KMS-11 (cell line): ENCODE data around the gene TIMP1.

Experiments
- H2AFZ ChIP-seq: fragments of 200-600 bp; sonication (generic); 2 replicates; pipeline ENCODE4 v1.6.1; 2016; ENCODE audit warnings: antibody characterized with exemption, mixed run types, low read depth
- H3K27ac ChIP-seq: fragments of 200-600 bp; sonication (generic); 2 replicates; pipeline ENCODE4 v1.6.1; 2016; ENCODE audit warnings: mild to moderate bottlenecking, mixed run types
- H3K27me3 ChIP-seq: fragments of 200-600 bp; sonication (generic); 2 replicates; pipeline ENCODE4 v1.6.1; 2017; ENCODE audit warnings: mild to moderate bottlenecking, low read depth, mixed run types, moderate library complexity; ENCODE audit not compliant: insufficient read depth
- H3K36me3 ChIP-seq: fragments of 200-600 bp; sonication (generic); 2 replicates; pipeline ENCODE4 v1.6.1; 2017; ENCODE audit warnings: mild to moderate bottlenecking, mixed run types; ENCODE audit not compliant: insufficient read depth
- H3K4me1 ChIP-seq: fragments of 200-600 bp; sonication (generic); 2 replicates; pipeline ENCODE4 v1.6.1; 2016; ENCODE audit warnings: mild to moderate bottlenecking, low read depth, mixed run types; ENCODE audit not compliant: poor library complexity, severe bottlenecking
- H3K4me2 ChIP-seq: fragments of 200-600 bp; sonication (generic); 2 replicates; pipeline ENCODE4 v1.7.0; 2016; ENCODE audit warnings: mild to moderate bottlenecking, mixed run types
- H3K4me3 ChIP-seq: fragments of 200-600 bp; sonication (generic); IDR thresholded peaks from 2 replicates; pipeline ENCODE4 v1.6.1; 2017; ENCODE audit warnings: low read depth, low read length, mixed read lengths; ENCODE audit not compliant: insufficient read depth
- H3K79me2 ChIP-seq: fragments of 200-600 bp; sonication (generic); 2 replicates; pipeline ENCODE4 v1.6.1; 2016; ENCODE audit warnings: low read depth, mixed run types; ENCODE audit not compliant: insufficient read depth
- H3K9ac ChIP-seq: fragments of 200-600 bp; sonication (generic); 2 replicates; pipeline ENCODE4 v1.6.1; 2016; ENCODE audit warnings: mild to moderate bottlenecking, mixed run types
- H4K20me1 ChIP-seq: fragments of 200-600 bp; sonication (generic); 2 replicates; pipeline ENCODE4 v1.6.1; 2016; ENCODE audit warnings: mild to moderate bottlenecking, mixed run types; ENCODE audit not compliant: insufficient read depth
- TF ChIP-seq, protein P1 (sequence below): fragments of 200-600 bp; sonication (generic); conservative IDR thresholded peaks from 2 replicates; pipeline ENCODE4 v1.6.1; 2017; ENCODE audit warnings: low read depth, mild to moderate bottlenecking, antibody characterized with exemption, low read length, moderate library complexity, mixed read lengths

The TIMP1 gene

GRCh38 chrX:47610511-47610910 is 28.3 kb downstream of the TIMP1 start:
- no peaks in the 10 kb centered on the region for H3K4me1 ChIP-seq
- H3K9ac ChIP-seq: no peak overlapping the region
- TF ChIP-seq, protein P1, sequence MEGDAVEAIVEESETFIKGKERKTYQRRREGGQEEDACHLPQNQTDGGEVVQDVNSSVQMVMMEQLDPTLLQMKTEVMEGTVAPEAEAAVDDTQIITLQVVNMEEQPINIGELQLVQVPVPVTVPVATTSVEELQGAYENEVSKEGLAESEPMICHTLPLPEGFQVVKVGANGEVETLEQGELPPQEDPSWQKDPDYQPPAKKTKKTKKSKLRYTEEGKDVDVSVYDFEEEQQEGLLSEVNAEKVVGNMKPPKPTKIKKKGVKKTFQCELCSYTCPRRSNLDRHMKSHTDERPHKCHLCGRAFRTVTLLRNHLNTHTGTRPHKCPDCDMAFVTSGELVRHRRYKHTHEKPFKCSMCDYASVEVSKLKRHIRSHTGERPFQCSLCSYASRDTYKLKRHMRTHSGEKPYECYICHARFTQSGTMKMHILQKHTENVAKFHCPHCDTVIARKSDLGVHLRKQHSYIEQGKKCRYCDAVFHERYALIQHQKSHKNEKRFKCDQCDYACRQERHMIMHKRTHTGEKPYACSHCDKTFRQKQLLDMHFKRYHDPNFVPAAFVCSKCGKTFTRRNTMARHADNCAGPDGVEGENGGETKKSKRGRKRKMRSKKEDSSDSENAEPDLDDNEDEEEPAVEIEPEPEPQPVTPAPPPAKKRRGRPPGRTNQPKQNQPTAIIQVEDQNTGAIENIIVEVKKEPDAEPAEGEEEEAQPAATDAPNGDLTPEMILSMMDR: no peak
- no peak overlapping the region for H3K27ac ChIP-seq
- H3K27me3 ChIP-seq: no peaks in the 10 kb centered on the region
- no peak overlapping the region for H3K4me3 ChIP-seq
- H3K79me2 ChIP-seq: no peaks in the 10 kb centered on the region
- H4K20me1 ChIP-seq: no peaks in the 10 kb centered on the region
- H3K4me2 ChIP-seq: no peak overlapping the region
- no peaks in the 10 kb centered on the region for H3K36me3 ChIP-seq
- H2AFZ ChIP-seq: no peak overlapping the region

GRCh38 chrX:47611489-47611888 is 29.3 kb downstream of the TIMP1 start:
- no peaks in the 10 kb centered on the region for H4K20me1 ChIP-seq
- no peaks in the 10 kb centered on the region for H3K79me2 ChIP-seq
- H3K27me3 ChIP-seq: no peaks in the 10 kb centered on the region
- H3K9ac ChIP-seq: no peak overlapping the region
- no peak overlapping the region for H2AFZ ChIP-seq
- TF ChIP-seq, protein P1: no peak
- H3K36me3 ChIP-seq: no peaks in the 10 kb centered on the region
- H3K4me2 ChIP-seq: no peak overlapping the region
- no peak overlapping the region for H3K27ac ChIP-seq
- H3K4me1 ChIP-seq: no peaks in the 10 kb centered on the region
- no peak overlapping the region for H3K4me3 ChIP-seq

DNA sequence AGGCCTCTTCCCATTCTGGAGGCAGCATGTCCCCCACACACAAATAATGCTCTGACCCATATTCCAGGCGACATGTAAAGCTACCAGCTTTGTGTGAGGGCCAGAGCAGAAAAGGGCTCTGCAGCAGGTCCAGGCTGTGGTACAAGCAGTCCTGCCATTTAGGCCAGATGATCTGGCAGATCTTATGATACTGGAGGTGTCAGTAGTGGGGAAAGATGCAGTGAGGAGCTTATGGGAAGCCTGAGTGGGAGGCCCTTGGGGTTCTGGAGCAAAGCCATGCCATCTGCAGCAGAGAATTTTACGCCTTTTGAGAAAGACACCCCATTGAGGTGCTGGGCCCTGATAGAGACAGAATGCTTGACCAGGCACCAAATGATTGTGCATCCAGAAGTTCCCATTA is 29.7 kb downstream of the TIMP1 start:
- Histone ChIP-seq H3K27me3 (no peaks in the 10 kb centered on the region), H4K20me1 (no peaks in the 10 kb centered on the region), H3K79me2 (no peaks in the 10 kb centered on the region), H3K36me3 (no peaks in the 10 kb centered on the region), H3K9ac (no peak overlapping the region), H2AFZ (no peak overlapping the region), H3K4me1 (no peaks in the 10 kb centered on the region), H3K4me2 (no peak overlapping the region), H3K27ac (no peak overlapping the region), H3K4me3 (no peak overlapping the region)
- TF ChIP-seq, protein P1: no peak

GRCh38 chrX:47612418-47612817 is 30.2 kb downstream of the TIMP1 start:
- Histone ChIP-seq H3K4me2 (no peak overlapping the region), H3K27me3 (no peaks in the 10 kb centered on the region), H4K20me1 (no peaks in the 10 kb centered on the region), H2AFZ (no peak overlapping the region), H3K36me3 (no peaks in the 10 kb centered on the region), H3K27ac (no peak overlapping the region), H3K4me3 (no peak overlapping the region), H3K79me2 (no peaks in the 10 kb centered on the region), H3K4me1 (no peaks in the 10 kb centered on the region), H3K9ac (no peak overlapping the region)
- TF ChIP-seq, protein P1: no peak
